ENCODE results near the gene PDZD2.

DNA sequence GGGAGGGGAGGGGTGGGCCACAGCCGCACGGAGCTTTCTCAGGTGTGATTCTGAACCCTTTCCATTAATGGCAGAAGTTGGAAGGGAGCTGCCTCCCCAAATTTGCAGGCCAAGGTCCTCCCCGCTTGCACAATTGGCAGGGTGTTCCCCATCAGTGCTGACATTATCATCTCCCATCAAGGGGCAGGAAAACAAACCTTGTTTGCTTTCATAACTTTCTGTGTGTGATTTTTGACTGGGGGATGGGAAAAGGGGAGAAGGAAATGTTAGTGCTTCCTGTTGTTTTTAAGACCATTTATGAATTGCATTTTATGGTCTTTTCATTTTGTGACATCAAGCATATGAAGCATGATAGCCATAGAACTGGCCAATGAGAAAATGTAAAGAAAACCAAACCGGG, 292.9 kb downstream of the PDZD2 start:
- no peak for TF ChIP-seq RAD21 (IDR thresholded peaks at IDR 0.05; ENCODE audit: low read depth)
- TF ChIP-seq EZH2 (IDR thresholded peaks at IDR 0.05): no peak
- TF ChIP-seq, protein P1, sequence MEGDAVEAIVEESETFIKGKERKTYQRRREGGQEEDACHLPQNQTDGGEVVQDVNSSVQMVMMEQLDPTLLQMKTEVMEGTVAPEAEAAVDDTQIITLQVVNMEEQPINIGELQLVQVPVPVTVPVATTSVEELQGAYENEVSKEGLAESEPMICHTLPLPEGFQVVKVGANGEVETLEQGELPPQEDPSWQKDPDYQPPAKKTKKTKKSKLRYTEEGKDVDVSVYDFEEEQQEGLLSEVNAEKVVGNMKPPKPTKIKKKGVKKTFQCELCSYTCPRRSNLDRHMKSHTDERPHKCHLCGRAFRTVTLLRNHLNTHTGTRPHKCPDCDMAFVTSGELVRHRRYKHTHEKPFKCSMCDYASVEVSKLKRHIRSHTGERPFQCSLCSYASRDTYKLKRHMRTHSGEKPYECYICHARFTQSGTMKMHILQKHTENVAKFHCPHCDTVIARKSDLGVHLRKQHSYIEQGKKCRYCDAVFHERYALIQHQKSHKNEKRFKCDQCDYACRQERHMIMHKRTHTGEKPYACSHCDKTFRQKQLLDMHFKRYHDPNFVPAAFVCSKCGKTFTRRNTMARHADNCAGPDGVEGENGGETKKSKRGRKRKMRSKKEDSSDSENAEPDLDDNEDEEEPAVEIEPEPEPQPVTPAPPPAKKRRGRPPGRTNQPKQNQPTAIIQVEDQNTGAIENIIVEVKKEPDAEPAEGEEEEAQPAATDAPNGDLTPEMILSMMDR (IDR thresholded peaks at IDR 0.05 in 2 of 3, conservative IDR thresholded peaks at IDR 0.05 in 1 of 3; ENCODE audit: borderline replicate concordance in 1 of 3, insufficient read depth in 1 of 3, low read depth in 2 of 3, low read length in 2 of 3): no peak
- TF ChIP-seq YY1 (IDR thresholded peaks at IDR 0.05; ENCODE audit: extremely low read depth, insufficient replicate concordance, low read depth, low read length): no peak
- no peak for TF ChIP-seq SIN3A (IDR thresholded peaks at IDR 0.05; ENCODE audit: low read depth)
- no peak for TF ChIP-seq POLR2A (IDR thresholded peaks at IDR 0.05; ENCODE audit: borderline replicate concordance, extremely low read depth, insufficient read depth, insufficient read length)
